Measurements from ENCODE around the gene RPGRIP1L. TPM values are rescaled to one million over a fixed set of nuclear protein-coding genes. Genes with fewer than 3 reads are reported as not detected.

The RPGRIP1L gene
- total RNA-seq, 1 donor from 2014 or later: 1.7 TPM

DNA sequence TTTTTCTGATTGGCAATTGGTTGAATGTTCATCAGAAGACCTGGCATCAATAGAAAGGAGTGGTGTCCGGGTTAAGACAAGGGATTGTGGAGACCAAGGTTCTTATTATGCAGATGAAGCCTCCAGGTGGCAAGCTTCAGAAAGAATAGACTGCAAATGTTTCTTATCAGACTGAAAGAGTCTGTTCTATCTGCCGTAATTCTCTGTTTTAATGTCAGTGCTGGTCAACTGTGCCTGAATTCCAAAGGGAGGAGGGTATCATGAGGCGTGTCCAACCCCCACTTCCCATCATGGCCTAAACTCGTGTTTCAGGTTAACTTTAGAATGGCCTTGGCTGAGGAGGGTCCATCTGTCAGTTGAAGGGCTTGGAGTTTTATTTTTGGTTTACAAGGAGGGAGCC, 140.2 kb downstream of the RPGRIP1L start:
- Histone ChIP-seq H3K27ac (replicated peaks) (no peak overlapping the region), H3K9me3 (replicated peaks) (no peaks in the 10 kb centered on the region), H3K4me1 (no peaks in the 10 kb centered on the region), H3K27me3 (ENCODE audit: low read depth) (no peaks in the 10 kb centered on the region), H3K36me3 (no peaks in the 10 kb centered on the region), H3K4me3 (no peak overlapping the region)
- intact Hi-C loops (cut with micrococcal nuclease): no loop called here
- TF ChIP-seq, protein P1, sequence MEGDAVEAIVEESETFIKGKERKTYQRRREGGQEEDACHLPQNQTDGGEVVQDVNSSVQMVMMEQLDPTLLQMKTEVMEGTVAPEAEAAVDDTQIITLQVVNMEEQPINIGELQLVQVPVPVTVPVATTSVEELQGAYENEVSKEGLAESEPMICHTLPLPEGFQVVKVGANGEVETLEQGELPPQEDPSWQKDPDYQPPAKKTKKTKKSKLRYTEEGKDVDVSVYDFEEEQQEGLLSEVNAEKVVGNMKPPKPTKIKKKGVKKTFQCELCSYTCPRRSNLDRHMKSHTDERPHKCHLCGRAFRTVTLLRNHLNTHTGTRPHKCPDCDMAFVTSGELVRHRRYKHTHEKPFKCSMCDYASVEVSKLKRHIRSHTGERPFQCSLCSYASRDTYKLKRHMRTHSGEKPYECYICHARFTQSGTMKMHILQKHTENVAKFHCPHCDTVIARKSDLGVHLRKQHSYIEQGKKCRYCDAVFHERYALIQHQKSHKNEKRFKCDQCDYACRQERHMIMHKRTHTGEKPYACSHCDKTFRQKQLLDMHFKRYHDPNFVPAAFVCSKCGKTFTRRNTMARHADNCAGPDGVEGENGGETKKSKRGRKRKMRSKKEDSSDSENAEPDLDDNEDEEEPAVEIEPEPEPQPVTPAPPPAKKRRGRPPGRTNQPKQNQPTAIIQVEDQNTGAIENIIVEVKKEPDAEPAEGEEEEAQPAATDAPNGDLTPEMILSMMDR (IDR thresholded peaks at IDR 0.05; ENCODE audit: borderline replicate concordance): no peak
- no peak for DNase-seq

DNA sequence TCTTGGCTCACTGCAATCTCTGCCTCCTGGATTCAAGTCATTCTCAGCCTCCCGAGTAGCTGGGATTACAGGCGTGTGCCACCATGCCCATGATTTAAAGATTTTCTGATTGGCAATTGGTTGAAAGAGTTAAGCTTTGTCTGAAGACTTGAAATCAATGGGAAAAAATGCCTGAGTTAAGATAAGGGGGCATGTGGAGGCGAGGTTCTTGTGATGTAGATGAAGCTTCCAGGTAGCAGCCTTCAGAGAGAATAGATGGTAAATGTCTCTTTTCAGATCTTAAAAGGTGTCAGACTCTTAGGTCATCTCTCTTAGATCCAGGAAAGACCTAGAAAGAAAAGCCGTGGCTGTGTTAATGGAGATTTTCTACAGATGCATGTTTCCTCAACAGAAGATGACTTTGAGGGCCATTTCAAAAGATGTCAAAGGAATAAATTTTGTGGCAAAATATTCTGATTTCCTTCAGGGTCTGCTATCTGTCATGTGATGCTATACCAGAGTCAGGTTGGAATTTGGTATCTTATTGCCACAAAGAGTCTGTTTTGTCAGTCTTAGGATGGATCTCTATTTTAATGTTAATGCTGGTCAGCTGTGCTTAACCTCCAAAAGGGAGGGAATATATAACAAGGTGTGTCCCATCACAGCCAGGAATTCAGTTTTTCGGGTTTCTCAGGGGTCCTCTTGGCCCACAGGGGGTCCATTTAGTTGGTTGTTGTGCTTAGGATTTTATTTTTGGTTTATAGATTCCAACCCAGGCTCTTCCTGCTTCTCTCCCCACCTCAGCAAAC, 142.4 kb downstream of the RPGRIP1L start:
- Histone ChIP-seq H3K4me3 (no peak overlapping the region), H3K27me3 (ENCODE audit: low read depth) (no peaks in the 10 kb centered on the region), H3K4me1 (no peaks in the 10 kb centered on the region), H3K27ac (replicated peaks) (no peak overlapping the region), H3K36me3 (no peaks in the 10 kb centered on the region), H3K9me3 (replicated peaks) (no peaks in the 10 kb centered on the region)
- TF ChIP-seq, protein P1 (IDR thresholded peaks at IDR 0.05; ENCODE audit: borderline replicate concordance): no peak
- no peak for DNase-seq
- intact Hi-C loops (cut with micrococcal nuclease): no loop called here

DNA sequence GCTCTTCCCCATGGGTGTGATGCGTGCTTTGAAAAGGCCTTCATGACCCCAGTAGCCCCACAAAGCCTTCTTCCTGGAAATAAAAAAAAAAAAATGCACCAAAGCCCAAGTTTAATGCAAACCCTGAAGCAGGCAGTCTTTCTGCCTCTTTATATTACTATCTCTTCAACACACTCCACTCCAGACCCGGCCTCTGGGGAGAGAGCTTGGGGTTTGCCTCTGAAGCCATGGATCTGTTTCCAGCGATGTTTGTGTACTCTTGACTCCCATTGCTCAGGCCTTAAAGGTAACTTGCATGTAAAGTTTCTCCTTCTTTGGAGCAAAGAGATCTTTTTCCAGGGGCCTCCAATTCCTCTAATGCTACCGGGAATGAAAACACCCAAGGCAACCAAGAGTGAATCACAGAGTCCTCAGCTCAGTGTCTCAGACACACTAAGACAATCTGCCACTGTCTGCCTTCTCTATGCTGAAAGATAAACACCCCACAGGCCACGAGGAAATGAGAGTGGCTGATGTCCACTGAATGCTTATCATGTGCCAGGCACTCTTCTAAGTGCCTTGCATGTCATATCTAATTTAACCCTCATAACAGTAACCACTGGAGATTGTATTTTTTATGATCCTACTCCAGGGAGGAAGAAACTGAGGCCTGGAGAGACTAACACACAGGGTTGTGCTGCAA, 144.2 kb downstream of the RPGRIP1L start:
- no peak overlapping the region for H3K4me3 ChIP-seq
- no peaks in the 10 kb centered on the region for H3K36me3 ChIP-seq
- TF ChIP-seq, protein P1 (IDR thresholded peaks at IDR 0.05; ENCODE audit: borderline replicate concordance): no peak
- H3K4me1 ChIP-seq: no peaks in the 10 kb centered on the region
- no peaks in the 10 kb centered on the region for H3K9me3 ChIP-seq (replicated peaks)
- H3K27me3 ChIP-seq (ENCODE audit: low read depth): no peaks in the 10 kb centered on the region
- no peak for DNase-seq
- no peak overlapping the region for H3K27ac ChIP-seq (replicated peaks)
- intact Hi-C loops (cut with micrococcal nuclease): no loop called here

DNA sequence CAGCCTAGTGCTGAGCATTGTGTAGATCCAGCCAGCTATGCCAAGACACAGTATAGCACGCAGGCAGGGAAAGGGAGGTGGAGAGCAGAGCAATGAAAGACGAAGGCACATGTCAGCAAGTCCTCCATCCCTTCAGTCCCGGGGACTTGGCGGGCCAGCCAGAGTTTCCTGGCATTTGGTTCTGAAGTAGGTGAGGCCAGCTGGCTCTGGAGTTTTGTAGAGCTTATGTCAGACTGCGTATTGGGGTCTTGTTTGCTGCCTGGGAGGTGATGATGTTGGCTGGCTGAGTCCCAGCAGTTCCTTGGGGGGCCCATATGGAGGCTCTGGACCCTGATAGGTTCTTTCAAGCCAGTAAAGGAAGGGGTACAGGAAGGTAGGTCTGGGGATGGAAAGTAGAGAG, 144.9 kb downstream of the RPGRIP1L start:
- no peaks in the 10 kb centered on the region for H3K36me3 ChIP-seq
- H3K27ac ChIP-seq (replicated peaks): no peak overlapping the region
- intact Hi-C loops (cut with micrococcal nuclease): no loop called here
- DNase-seq: peak; percentile 35
- no peaks in the 10 kb centered on the region for H3K4me1 ChIP-seq
- TF ChIP-seq, protein P1 (IDR thresholded peaks at IDR 0.05; ENCODE audit: borderline replicate concordance): no peak
- H3K9me3 ChIP-seq (replicated peaks): no peaks in the 10 kb centered on the region
- H3K27me3 ChIP-seq (ENCODE audit: low read depth): no peaks in the 10 kb centered on the region
- H3K4me3 ChIP-seq: no peak overlapping the region

DNA sequence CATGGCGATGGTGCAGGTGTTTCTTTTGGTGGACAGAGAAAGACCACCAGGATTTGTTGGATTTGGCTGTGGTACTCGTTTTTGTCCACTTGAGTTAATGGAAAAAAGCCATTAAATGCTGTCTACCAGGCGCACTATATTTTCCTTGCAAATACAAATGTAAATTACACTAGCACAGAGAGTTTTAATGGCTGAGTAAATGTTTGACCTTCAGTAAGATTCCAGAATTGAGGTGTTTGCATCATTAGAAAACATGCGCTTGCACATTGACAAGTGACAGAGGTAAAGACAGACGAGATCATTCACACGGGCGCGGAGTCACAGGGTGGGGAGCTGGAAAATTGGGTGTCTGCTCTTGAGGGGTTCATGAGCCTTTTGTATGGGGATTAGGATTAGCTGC, 147.1 kb downstream of the RPGRIP1L start:
- H3K36me3 ChIP-seq: no peaks in the 10 kb centered on the region
- peaks cover 9% of the 10 kb centered on the region for H3K27me3 ChIP-seq (ENCODE audit: low read depth)
- no peak for DNase-seq
- TF ChIP-seq, protein P1 (IDR thresholded peaks at IDR 0.05; ENCODE audit: borderline replicate concordance): no peak
- intact Hi-C loops (cut with micrococcal nuclease): no loop called here
- no peak overlapping the region for H3K27ac ChIP-seq (replicated peaks)
- no peak overlapping the region for H3K4me3 ChIP-seq
- H3K9me3 ChIP-seq (replicated peaks): no peaks in the 10 kb centered on the region
- H3K4me1 ChIP-seq: no peaks in the 10 kb centered on the region
